HFFc6 (cell line): Measurements from ENCODE around the gene ZNF793. TPM values are rescaled to one million over a fixed set of nuclear protein-coding genes. Genes with fewer than 3 reads are reported as not detected.

Experiments
- DNase-seq: peaks from one replicate; pipeline ENCODE4 v3.0.0-alpha.2; 2018
- H3K27ac Mint-ChIP-seq: 2 replicates; pipeline ENCODE4 v1.8.0; 2020; ENCODE audit warnings: mild to moderate bottlenecking, mixed read lengths
- H3K27me3 Mint-ChIP-seq: 2 replicates; pipeline ENCODE4 v1.8.0; 2021; ENCODE audit warnings: mild to moderate bottlenecking, moderate library complexity, mixed read lengths; ENCODE audit not compliant: insufficient read depth
- H3K36me3 Mint-ChIP-seq: 2 replicates; pipeline ENCODE4 v1.8.0; 2021; ENCODE audit warnings: low read depth, mixed read lengths
- H3K4me1 Mint-ChIP-seq: 2 replicates; pipeline ENCODE4 v1.8.0; 2020; ENCODE audit warnings: low read depth, mixed read lengths
- H3K4me3 Mint-ChIP-seq: 2 replicates; pipeline ENCODE4 v1.8.0; 2020; ENCODE audit warnings: mild to moderate bottlenecking, moderate library complexity, mixed read lengths
- H3K9me3 Mint-ChIP-seq: 2 replicates; pipeline ENCODE4 v1.8.0; 2020; ENCODE audit warnings: mild to moderate bottlenecking, mixed read lengths
- CTCF ChIP-seq: fragments of 200-600 bp; sonication (generic); IDR thresholded peaks from 2 replicates; pipeline ENCODE4 v1.5.0; 2021; ENCODE audit warnings: antibody characterized with exemption, mild to moderate bottlenecking
- long read RNA-seq: library from polyadenylated mRNA; unstranded; transcript quantifications from one replicate; pipeline ENCODE4 v2.0.0, GENCODE V29; 2019
- total RNA-seq, 6 experiments: library from RNA; stranded (reverse); fragmentation: NEBNext Ultra II Directional; extraction: Animal tissue kit (Norgen Biotek cat#: 25700); gene quantifications; 2 replicates in 1 of 6; 3 replicates in 5 of 6; pipeline ENCODE4 v1.2.3, GENCODE V29; 2021

ZNF793 gene
- total RNA-seq, result 1 to 10 TPM in 2 of 6 experiments, under 1 TPM in 4; 0.43 to 3.4 (median 0.70) TPM
- long read RNA-seq, partial matches to known transcripts, result 0 of 3 reads
- long read RNA-seq, other reads (novel, unspliced or antisense), result 3 of 3 reads

- peaks cover 23% of the 10 kb centered on the region for H3K36me3 Mint-ChIP-seq
Observed at GRCh38 chr19:37506387-37507166, at the start of gene ZNF793. Gene ZNF793 (plus strand): TSS chr19:37506939. CDS start chr19:37523440, 16,501 bp downstream.

GRCh38 chr19:37466277-37466797 lies 40.4 kb upstream of the ZNF793 start:
- Mint-ChIP-seq H3K36me3 (peaks cover 39% of the 10 kb centered on the region), H3K27me3 (peaks cover 2% of the 10 kb centered on the region)
- TF ChIP-seq CTCF, result no peak

More at GRCh38 chr19:37506387-37507166, at the start of gene ZNF793:
- H3K27ac Mint-ChIP-seq, result no peak within 1 kb of the TSS
- DNase-seq, result peak; percentile 56
- H3K4me3 Mint-ChIP-seq, result no peak within 1 kb of the TSS
- no peaks in the 10 kb centered on the region for H3K4me1 Mint-ChIP-seq
- peaks cover 2% of the 10 kb centered on the region; the same call in 1 of the 2 replicates for H3K27me3 Mint-ChIP-seq
- H3K9me3 Mint-ChIP-seq, result peaks cover 35% of the 10 kb centered on the region
- TF ChIP-seq CTCF, result no peak

DNA sequence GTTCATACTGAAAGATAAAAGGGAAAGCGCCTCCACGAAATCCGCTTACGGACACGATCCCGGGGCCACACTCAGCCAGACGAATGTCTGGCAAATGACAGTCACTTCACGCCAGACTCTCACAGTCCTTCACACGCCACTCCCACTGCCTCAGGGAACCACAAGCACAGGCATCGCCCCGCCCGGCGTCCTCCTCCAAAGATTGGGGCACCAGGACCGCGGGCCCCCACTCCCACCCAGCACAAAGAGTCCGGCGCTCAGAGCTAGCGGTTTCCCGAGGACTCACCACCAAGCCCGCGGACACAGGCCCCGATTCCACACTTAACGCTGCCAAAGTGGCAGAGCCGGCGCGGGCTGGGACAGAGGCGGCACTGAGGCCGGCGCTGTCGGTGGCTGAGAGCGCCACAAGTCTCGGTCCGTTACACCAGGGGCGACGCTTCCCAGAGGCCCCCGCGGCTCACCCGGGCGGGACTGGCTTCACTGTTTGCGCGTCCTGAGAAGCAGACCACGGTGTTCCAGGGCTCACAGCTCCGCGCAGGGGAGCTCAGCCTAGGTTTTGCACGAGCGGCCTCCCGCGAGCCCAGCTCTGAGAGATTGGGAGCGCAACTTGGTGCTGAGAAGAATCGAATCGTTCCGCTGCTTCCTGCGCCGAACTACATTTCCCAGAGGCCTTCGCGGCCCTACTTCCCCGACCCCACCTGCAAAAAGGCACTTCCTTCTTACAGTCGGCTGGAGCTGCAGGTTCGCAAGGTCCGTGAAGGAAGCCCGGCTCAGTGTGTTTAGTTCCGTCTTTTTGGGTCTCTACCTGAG lies 39.7 kb upstream of the ZNF793 start, which contains the start of gene ZNF569:
TSS of gene ZNF569 (minus strand) at position 647 of the 810 bp plus-strand sequence. CDS start 22,523 bp downstream, outside the sequence.
- TF ChIP-seq CTCF, result no peak

More at GRCh38 chr19:37466277-37466797, 40.4 kb upstream of the ZNF793 start:
- peak overlapping the region; percentile 98 for H3K4me3 Mint-ChIP-seq
- H3K9me3 Mint-ChIP-seq, result peaks cover 45% of the 10 kb centered on the region
- H3K27ac Mint-ChIP-seq, result peak overlapping the region; percentile 96
- no peak for DNase-seq
- peaks cover 33% of the 10 kb centered on the region for H3K4me1 Mint-ChIP-seq

DNA sequence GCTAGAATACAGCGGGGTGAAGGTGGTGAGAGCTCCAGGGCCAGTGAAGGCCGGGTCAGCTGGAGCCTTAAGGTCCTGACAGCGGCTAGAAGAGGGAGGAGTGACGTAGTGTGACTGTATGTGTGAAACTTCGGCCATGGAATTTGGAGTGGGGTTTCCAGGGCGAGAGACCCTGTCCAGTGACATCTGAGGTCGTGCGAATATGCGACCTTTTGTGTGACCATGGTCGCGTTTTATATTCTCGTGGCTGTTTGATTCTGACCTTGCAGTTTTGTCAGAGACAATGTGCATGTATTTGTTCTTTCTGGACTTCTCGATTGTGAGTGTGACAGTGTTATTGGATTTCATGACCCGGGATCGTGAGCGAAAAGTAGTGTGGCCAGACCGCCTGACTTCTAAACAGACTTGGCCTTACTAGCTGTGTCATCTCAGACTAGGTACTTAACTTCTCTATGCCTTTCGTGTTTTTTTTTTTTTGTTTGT lies 39.1 kb upstream of the ZNF793 start:
- no peak for DNase-seq
- peak overlapping the region; percentile 98 for H3K4me3 Mint-ChIP-seq
- H3K27me3 Mint-ChIP-seq, result peaks cover 2% of the 10 kb centered on the region
- H3K27ac Mint-ChIP-seq, result peak overlapping the region; percentile 96
- no peak for TF ChIP-seq CTCF
- H3K4me1 Mint-ChIP-seq, result peaks cover 33% of the 10 kb centered on the region
- peaks cover 45% of the 10 kb centered on the region for H3K9me3 Mint-ChIP-seq
- H3K36me3 Mint-ChIP-seq, result peaks cover 39% of the 10 kb centered on the region

More for the DNA sequence above, 39.7 kb upstream of the ZNF793 start, which contains the start of gene ZNF569:
- Mint-ChIP-seq H3K36me3 (peaks cover 39% of the 10 kb centered on the region), H3K4me3 (peak within 1 kb of the TSS; percentile 98), H3K27ac (peak within 1 kb of the TSS; percentile 96), H3K4me1 (peaks cover 33% of the 10 kb centered on the region), H3K9me3 (peaks cover 45% of the 10 kb centered on the region), H3K27me3 (peaks cover 2% of the 10 kb centered on the region)
- peak; percentile 90 for DNase-seq
